Central memory CD8-positive, alpha-beta T cell (primary cell): Measurements from ENCODE around the gene DNAJC7.

Experiments used
- ATAC-seq: fragments of 150-1000 bp; cut with Tn5 transposase; replicated peaks from 2 replicates; pipeline ENCODE4 v1.10.0; 2022; ENCODE audit warnings: mild to moderate bottlenecking, moderate FRiP score, moderate number of reproducible peaks; ENCODE audit not compliant: poor library complexity, severe bottlenecking; ENCODE audit errors: extremely low read depth
- DNase-seq, 2 donors: peaks; one replicate each; pipeline ENCODE4 v3.0.0; 2021; ENCODE audit warnings: low spot score in 2 of 2
- H3K27ac Mint-ChIP-seq: one replicate; pipeline ENCODE4 v1.8.0; 2022; ENCODE audit warnings: low read depth, mild to moderate bottlenecking, moderate library complexity, mixed read lengths
- H3K27me3 Mint-ChIP-seq: one replicate; pipeline ENCODE4 v1.8.0; 2022; ENCODE audit warnings: mixed read lengths
- H3K36me3 Mint-ChIP-seq: one replicate; pipeline ENCODE4 v1.8.0; 2022; ENCODE audit warnings: mild to moderate bottlenecking, moderate library complexity, mixed read lengths; ENCODE audit not compliant: insufficient read depth
- H3K4me1 Mint-ChIP-seq: one replicate; pipeline ENCODE4 v1.8.0; 2022; ENCODE audit warnings: mixed read lengths
- H3K4me3 Mint-ChIP-seq: one replicate; pipeline ENCODE4 v1.8.0; 2022; ENCODE audit warnings: mild to moderate bottlenecking, moderate library complexity, mixed read lengths
- H3K9me3 Mint-ChIP-seq: one replicate; pipeline ENCODE4 v1.8.0; 2022; ENCODE audit warnings: mixed read lengths

The DNAJC7 gene, protein sequence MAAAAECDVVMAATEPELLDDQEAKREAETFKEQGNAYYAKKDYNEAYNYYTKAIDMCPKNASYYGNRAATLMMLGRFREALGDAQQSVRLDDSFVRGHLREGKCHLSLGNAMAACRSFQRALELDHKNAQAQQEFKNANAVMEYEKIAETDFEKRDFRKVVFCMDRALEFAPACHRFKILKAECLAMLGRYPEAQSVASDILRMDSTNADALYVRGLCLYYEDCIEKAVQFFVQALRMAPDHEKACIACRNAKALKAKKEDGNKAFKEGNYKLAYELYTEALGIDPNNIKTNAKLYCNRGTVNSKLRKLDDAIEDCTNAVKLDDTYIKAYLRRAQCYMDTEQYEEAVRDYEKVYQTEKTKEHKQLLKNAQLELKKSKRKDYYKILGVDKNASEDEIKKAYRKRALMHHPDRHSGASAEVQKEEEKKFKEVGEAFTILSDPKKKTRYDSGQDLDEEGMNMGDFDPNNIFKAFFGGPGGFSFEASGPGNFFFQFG

GRCh38 chr17:42016941-42017865, at the start of gene DNAJC7:
DNAJC7 (minus strand) TSS chr17:42017439; CDS start chr17:42017416, 23 bp downstream.
- ATAC-seq (peak; percentile 87), DNase-seq (peak; percentile 75 to 77)
- H3K4me1 Mint-ChIP-seq = peaks cover 66% of the 10 kb centered on the region
- H3K4me3 Mint-ChIP-seq = peak within 1 kb of the TSS; percentile 99
- H3K9me3 Mint-ChIP-seq = no peaks in the 10 kb centered on the region
- H3K27ac Mint-ChIP-seq = peak within 1 kb of the TSS; percentile 96
- H3K36me3 Mint-ChIP-seq = peaks cover 29% of the 10 kb centered on the region
- H3K27me3 Mint-ChIP-seq = no peaks in the 10 kb centered on the region

DNA sequence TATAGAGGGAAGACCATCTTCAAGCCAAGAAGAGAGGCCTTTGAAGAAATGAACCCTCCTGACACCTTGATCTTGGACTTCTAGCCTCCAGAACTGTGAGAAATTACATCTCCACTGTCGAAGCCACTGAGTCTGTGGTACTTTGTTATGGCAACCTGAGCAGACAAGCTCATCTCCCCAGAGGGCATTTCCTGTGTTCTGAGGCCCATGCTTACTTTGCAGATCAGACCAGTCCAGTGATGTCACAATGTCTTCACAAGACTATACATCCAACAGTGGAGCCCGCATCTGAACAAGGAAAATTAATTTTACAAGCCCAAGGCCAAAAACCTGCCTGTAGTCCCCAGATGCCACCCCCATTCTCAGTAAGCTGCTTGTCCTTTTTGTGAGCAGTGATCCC, 48.0 kb upstream of the DNAJC7 start:
- H3K4me3 Mint-ChIP-seq = no peak overlapping the region
- no peak for ATAC-seq
- peaks cover 6% of the 10 kb centered on the region for H3K4me1 Mint-ChIP-seq
- no peaks in the 10 kb centered on the region for H3K9me3 Mint-ChIP-seq
- no peak for DNase-seq
- H3K36me3 Mint-ChIP-seq = peaks cover 3% of the 10 kb centered on the region
- H3K27ac Mint-ChIP-seq = no peak overlapping the region
- peaks cover 28% of the 10 kb centered on the region for H3K27me3 Mint-ChIP-seq

GRCh38 chr17:42062681-42063080, 45.4 kb upstream of the DNAJC7 start:
- H3K27ac Mint-ChIP-seq = no peak overlapping the region
- peaks cover 3% of the 10 kb centered on the region for H3K36me3 Mint-ChIP-seq
- ATAC-seq (no peak), DNase-seq (no peak)
- no peak overlapping the region for H3K4me3 Mint-ChIP-seq
- H3K27me3 Mint-ChIP-seq = peaks cover 27% of the 10 kb centered on the region
- peaks cover 6% of the 10 kb centered on the region for H3K4me1 Mint-ChIP-seq
- H3K9me3 Mint-ChIP-seq = no peaks in the 10 kb centered on the region

DNA sequence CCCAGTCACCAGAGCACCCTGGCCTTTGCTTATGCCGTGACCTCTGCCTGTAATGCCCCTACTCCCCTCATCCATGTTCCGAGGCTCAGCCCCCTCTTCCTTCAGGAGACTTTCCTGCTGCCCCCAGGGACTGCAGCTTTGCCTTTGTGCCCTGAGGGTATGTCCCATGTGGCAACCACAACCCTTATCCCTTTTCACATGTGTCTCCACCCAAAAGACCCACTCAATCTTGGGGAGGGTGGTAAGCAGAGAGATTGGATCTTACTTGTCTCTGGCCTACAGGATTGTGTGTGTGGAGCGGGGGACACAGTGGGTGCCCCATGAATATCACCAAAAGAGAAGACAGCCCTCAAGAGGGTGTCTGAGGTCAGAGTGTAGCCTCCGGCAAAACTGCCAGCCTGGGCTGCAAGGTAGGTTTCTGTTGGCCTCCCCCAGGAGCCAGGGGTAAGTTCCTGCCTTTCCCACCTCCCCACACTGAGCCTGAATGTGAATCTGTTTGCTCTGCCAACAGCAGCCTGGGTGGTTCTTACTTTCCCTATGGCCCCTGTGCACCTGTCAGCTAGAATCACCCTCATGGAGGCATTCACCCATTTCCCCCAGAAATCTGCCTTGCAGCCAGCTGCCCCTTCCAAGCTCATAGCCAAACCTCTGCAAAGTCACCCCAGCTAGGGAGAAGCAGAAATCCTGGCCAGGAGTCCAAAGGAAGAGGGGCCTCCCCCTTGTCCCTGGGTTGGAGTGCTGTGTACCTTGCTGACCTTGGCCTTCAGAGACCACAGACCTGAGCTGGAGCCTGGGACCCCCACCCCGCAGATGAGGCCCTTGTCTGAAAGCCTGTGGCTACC, 44.6 kb upstream of the DNAJC7 start:
- Mint-ChIP-seq H3K4me3 (no peak overlapping the region), H3K36me3 (peaks cover 3% of the 10 kb centered on the region), H3K27ac (no peak overlapping the region), H3K27me3 (peaks cover 27% of the 10 kb centered on the region), H3K4me1 (peaks cover 6% of the 10 kb centered on the region), H3K9me3 (no peaks in the 10 kb centered on the region)
- DNase-seq (no peak), ATAC-seq (no peak)

DNA sequence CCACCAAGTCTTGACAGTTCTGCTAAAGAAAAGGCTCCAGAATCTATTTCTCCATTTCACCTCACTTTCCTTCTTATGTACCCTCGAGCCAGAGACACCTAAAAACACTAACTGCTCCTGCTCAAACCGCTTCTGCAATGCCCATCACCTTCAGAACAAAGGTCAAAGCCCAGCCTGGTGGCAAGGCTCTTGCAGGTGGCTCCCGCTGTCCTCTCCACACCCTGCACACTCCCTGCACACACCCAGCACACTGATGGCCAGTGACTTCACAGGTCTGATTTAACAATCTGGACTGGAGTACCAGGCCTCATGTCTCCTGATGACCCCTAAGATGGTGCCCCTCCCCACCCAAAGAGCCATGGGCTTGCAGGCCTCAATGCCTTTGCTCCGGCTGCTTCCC, 43.0 kb upstream of the DNAJC7 start:
- H3K27me3 Mint-ChIP-seq = peaks cover 38% of the 10 kb centered on the region
- H3K27ac Mint-ChIP-seq = no peak overlapping the region
- DNase-seq = no peak
- peaks cover 6% of the 10 kb centered on the region for H3K4me1 Mint-ChIP-seq
- no peak overlapping the region for H3K4me3 Mint-ChIP-seq
- H3K36me3 Mint-ChIP-seq = peaks cover 3% of the 10 kb centered on the region
- no peak for ATAC-seq
- no peaks in the 10 kb centered on the region for H3K9me3 Mint-ChIP-seq

DNA sequence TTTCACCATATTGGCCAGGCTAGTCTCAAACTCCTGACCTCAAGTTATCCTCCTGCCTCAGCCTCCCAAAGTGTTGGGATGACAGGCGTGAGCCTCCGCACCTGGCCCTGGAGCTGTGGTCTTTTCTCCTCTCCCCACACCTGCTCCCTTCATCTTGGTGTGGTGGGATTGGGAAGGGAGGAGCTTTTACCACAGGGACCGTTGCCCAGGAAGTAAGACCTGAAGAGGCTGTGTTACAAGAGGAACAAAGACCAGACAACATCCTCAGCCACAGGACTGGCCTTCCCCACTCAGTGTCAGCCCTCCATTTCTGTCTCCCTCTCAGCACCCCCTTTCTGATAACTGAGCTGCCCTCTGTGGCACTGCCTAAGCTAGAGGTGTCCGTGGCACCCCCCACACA, 42.6 kb upstream of the DNAJC7 start:
- Mint-ChIP-seq H3K27me3 (peaks cover 42% of the 10 kb centered on the region), H3K4me3 (no peak overlapping the region), H3K4me1 (peaks cover 6% of the 10 kb centered on the region), H3K9me3 (no peaks in the 10 kb centered on the region), H3K27ac (no peak overlapping the region), H3K36me3 (peaks cover 3% of the 10 kb centered on the region)
- ATAC-seq (no peak), DNase-seq (no peak)

DNA sequence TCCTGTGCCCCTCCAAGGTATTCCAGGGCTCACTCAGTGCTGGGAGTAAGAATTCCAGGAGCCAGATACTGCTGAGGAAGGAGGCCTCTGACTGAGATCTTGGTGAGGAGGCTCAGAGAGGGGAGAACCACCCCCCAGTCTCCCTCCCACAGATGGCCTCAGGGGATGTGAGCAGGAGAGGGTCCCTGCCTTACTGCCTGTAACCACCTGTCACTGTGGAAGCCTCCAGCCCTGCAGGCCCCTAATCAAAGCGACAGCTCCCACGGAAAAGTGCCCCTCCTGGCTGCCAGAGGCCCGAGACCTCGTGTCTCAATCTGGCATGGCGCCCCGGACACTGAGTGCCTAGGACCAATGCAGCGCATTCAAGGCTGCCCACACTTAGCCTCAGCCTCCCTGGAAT, 40.8 kb upstream of the DNAJC7 start:
- no peak for ATAC-seq
- no peak for DNase-seq
- no peaks in the 10 kb centered on the region for H3K9me3 Mint-ChIP-seq
- H3K27me3 Mint-ChIP-seq = peaks cover 45% of the 10 kb centered on the region
- H3K27ac Mint-ChIP-seq = no peak overlapping the region
- no peaks in the 10 kb centered on the region for H3K36me3 Mint-ChIP-seq
- no peak overlapping the region for H3K4me3 Mint-ChIP-seq
- no peaks in the 10 kb centered on the region for H3K4me1 Mint-ChIP-seq

DNA sequence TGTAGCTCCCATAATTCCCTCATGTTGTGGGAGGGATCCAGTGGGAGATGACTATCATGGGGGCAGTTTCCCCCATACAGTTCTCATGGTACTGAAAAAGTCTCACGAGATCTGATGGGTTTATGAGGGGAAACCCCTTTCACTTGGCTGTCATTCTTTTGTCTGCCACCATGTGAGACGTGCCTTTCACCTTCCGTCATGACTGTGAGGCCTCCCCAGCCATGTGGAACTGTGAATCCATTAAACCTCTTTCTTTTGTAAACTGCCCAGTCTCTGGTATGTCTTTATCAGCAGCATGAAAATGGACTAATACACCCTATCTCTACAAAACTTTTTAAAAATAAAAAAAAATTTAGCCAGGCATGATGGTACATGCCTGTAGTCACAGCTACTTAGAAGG, 39.4 kb upstream of the DNAJC7 start:
- Mint-ChIP-seq H3K9me3 (no peaks in the 10 kb centered on the region), H3K4me1 (no peaks in the 10 kb centered on the region), H3K4me3 (no peak overlapping the region), H3K36me3 (no peaks in the 10 kb centered on the region), H3K27ac (no peak overlapping the region), H3K27me3 (peaks cover 47% of the 10 kb centered on the region)
- DNase-seq (no peak), ATAC-seq (no peak)

- Mint-ChIP-seq H3K36me3 (no peaks in the 10 kb centered on the region), H3K4me3 (no peak overlapping the region), H3K27ac (no peak overlapping the region), H3K4me1 (peaks cover 8% of the 10 kb centered on the region), H3K9me3 (no peaks in the 10 kb centered on the region), H3K27me3 (peaks cover 58% of the 10 kb centered on the region)
- no peak for DNase-seq
- no peak for ATAC-seq
These were observed 38.3 kb upstream of the DNAJC7 start for GRCh38 chr17:42055496-42055895.

DNA sequence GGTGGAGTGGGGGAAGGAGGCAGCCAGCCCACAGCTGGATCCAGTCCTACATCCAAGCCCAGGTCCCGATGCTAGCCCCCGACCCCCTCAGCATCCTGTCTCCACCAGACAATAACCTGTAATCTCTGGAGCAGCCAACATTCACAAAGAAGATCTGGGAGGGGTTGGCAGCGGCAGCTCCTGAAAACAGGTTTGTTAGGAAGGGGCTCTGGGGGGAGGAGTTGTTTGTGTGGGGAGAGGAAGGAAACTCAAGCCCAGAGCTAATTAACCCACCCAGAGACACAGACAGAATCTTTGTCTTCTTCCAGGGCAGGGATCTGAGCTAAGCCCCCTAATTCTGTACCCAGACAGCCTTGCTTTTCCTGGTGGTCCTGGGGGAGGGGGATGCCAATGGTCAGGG, 37.8 kb upstream of the DNAJC7 start:
- H3K4me3 Mint-ChIP-seq = no peak overlapping the region
- peaks cover 58% of the 10 kb centered on the region for H3K27me3 Mint-ChIP-seq
- no peak for DNase-seq
- H3K36me3 Mint-ChIP-seq = no peaks in the 10 kb centered on the region
- no peak for ATAC-seq
- H3K4me1 Mint-ChIP-seq = peaks cover 8% of the 10 kb centered on the region
- no peak overlapping the region for H3K27ac Mint-ChIP-seq
- no peaks in the 10 kb centered on the region for H3K9me3 Mint-ChIP-seq

GRCh38 chr17:42053731-42054500, 36.7 kb upstream of the DNAJC7 start:
- peaks cover 65% of the 10 kb centered on the region for H3K27me3 Mint-ChIP-seq
- ATAC-seq = no peak
- H3K36me3 Mint-ChIP-seq = no peaks in the 10 kb centered on the region

More at GRCh38 chr17:42053731-42054500, 36.7 kb upstream of the DNAJC7 start:
- no peak for DNase-seq
- peaks cover 8% of the 10 kb centered on the region for H3K4me1 Mint-ChIP-seq
- no peaks in the 10 kb centered on the region for H3K9me3 Mint-ChIP-seq
- no peak overlapping the region for H3K4me3 Mint-ChIP-seq
- no peak overlapping the region for H3K27ac Mint-ChIP-seq
